Measurements from ENCODE around the gene BMPER.

BMPER gene

DNA sequence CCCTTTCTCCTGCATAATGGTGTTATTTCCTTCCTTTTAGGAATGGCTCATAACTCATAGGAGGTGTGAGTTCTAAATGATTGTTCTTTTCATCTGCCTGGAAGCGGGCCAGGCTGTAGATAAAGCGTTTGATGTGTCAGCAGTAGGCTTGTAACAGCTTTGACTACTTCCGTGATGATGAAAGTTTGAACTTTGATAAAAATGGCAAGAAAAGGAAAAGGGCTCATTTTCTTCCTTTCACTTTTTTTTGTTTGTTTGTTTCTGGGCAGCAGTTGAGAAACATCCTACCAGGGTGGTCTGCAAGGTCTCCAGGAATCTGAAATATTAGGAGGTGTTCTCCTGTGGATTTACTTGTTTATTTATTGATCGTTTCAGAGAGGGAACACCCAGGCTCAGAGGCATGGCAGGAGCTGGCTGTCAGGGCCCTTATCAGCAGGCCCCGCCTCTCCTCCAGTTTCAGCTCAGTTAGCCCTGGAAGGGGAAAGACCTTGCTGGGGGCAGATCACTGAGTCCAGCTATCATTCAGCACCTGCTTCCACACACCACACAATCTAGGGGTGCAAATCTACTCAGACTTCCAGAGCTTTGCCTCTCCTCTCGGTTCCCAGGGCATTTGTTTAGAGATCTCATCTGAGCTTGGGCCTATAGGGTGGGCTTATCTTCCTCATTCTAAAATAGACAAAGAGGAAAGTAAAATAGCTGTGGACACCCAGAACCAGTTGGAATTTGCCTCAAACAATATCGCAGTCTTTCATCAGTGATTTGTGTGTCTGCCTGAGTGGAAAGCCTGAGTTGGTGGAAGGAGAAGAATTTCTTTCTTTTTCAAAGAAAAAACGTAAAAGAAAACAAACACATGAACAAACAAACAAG is 130.9 kb downstream of the BMPER start:
- no peak for DNase-seq

DNA sequence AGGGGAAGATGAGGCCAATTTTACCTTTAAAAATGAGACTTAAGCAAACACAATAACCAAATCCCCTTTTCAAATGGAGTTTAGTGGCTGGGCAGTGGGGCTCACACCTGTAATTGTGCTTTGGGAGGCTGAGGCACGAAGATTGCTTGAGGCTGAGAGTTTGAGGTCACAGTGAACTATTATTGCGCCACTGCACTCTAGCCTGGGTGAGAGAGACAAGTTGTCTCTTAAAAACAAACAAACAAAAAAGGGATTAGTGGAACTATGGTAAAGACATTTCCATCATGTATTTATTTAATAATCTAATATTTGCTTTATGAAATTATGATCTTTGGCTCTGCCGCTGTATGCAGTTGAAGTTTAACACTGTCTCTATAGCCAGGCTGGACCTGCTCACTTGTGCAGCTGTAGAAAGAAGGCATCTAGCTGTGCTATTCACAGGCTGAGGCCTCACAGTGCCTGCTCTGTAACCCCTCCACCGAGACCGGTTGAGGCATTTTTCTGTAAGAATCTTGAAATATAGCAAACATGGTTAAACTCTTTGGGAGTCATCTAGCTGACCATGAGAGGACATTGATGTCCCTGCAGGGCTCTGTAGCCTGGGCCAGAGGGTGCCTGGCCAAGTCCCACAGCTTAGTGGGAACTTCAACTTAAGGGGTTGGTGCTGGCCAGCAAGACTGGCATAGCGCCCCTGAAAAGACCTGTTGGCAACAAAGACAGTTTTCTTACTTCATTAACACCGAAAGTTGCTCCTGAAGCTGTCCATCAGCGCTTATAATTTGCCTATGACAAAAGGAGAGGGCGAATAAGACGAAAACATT is 131.8 kb downstream of the BMPER start:
- DNase-seq: no peak

DNA sequence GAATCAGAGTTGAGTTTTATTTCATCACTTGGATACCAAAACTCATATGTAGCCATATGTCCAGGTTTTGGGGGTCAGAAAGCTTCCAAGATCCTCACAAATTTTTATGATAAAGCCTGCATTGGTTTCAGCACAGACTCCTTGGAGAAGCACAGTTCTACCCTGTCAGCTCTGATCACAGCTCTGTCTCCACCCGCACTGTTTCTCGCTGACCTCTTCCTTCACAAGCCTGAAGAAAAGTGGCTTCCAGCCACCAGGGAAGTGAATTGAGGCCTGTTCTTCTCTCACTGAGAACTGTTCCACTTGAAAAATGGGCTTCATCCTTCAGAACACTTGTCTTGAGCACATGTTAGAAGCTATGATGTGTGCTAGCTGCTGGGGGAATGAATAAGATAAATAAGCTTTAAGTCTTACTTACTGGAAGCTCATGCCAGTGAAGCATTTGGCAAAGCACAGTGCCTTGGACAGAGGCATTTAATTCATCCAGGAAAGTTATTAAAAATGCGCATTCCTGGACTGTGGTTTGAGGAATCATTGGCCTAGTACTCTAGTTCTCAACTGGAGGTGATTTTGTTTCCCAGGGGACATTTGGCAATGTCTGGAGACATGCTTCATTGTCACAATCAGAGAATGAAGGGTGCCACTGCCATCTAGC is 133.6 kb downstream of the BMPER start:
- no peak for DNase-seq

- no peak for DNase-seq
These were observed 136.4 kb downstream of the BMPER start for GRCh38 chr7:34041707-34042106.

DNA sequence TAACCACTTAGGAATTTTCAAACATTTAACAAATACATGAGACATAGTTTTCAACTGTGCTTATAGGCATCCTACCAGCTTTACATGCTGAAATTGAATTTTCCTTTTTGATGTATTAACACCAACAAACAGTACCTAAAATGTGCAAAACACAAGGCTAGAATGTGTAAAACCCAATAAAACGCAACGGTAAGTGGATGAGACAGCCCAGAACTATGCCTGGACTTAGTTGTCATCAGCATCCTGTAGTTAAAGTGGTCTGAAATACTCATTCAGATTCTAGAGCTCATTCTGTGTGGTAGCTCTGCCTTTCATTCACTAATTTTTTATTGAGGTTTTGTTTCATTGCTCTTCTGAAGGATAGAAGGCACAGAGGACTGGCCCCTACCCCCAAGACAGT is 137.1 kb downstream of the BMPER start:
- no peak for DNase-seq

DNA sequence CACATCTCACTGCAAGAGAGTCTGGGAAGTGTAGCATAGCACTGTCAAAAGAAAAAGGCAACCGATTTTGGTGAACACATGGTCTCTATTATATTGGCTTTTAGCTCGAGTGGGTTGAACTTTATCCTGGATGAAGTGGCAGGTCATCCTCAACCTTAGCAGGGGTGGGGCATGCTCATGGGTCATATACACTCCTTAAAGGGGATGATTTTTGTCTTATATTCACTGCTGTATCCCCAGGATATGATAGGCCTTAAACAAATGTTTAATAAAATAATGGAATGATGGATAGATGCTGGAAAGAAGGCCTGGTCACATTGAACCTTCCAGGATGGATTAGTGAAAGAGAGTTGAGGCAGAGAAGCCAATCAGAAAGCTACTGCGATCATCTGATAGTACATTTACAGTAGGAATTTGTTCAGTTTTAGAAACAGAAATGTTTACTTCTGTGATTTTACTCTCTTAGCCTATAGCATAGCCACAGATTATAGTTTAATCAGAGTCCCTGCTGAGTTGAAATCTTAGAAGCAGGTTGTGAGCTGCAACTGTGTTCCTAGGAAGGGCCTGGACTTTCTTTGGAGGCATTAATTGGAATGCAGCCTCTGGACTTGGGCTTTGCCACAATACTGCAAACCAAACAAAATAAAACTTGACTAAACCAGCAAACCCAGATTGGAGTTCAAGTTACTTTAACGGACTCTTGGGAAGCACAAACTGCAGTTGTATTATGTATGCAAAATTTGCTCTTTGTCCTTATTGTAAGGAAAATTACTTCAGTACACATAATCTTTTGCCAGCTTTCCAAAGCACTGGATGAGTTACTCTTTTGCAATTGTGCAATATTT is 138.3 kb downstream of the BMPER start:
- no peak for DNase-seq

GRCh38 chr7:34044306-34044643 is 138.9 kb downstream of the BMPER start:
- no peak for DNase-seq

DNA sequence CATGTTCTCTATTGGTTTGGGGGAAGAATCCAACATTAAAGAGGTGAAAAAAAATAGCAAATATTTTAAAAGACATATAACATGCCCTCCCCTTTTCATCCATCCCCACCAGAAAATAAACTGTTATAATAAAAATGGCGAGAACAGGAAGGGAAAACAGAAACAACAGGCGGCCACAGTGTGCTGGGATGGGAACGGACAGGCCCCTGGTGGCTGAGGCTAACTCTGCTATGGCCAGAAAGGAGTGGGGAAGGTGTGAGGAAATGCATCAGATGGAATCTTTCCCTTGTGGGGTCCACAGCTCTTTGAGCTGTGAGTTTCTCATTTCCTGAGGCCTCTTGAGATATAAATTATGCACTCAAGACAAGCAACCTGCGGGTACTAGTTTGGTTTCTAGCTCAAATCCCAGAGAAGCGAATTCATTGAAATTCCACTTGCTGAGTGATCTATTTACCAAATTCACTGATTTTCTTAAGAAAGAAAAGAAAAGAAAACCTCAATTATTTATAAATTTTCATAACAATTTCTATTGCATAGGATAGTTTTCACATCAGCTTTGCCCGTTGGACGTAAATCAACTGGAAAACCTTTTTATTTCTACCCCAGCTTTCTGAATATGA is 139.5 kb downstream of the BMPER start:
- no peak for DNase-seq

DNA sequence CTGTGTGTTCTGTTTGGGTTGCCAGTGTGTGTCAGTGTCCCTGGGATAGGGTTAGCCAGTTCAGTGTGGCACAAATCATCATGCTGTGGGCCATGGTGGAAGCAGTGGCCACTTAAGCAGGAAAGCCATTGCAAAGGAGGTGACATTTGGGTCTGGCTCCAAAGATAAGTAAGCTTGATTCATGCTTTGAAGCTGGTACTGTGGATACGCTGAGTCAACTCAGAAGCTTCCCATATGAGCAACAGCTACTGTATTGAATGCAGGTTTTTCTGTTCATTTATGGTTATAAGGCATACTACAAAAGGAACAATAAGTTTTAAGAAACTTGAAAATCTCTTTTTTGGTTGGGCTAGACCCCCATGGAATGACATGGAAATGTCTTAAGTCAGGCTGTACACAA is 143.1 kb downstream of the BMPER start:
- no peak for DNase-seq

DNA sequence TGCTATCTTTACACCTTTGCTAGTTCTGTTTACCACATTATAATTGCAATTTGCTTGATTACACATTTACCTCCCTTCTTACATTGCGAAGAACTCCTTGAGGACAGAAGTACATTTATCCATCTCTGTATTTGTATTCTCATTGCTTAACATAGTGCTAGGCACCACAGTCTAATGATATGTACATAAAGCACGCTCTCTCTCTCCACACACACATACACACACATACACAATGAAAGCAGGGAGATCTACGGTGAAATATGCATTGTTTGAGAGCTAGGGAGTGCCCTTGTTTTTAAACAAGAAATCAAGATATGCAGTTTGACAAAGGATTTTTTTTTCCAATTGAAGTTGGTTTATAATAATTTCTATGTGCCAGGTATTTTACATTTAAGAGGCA is 148.7 kb downstream of the BMPER start:
- DNase-seq: no peak

GRCh38 chr7:34057136-34057535 is 151.8 kb downstream of the BMPER start:
- DNase-seq: no peak

DNA sequence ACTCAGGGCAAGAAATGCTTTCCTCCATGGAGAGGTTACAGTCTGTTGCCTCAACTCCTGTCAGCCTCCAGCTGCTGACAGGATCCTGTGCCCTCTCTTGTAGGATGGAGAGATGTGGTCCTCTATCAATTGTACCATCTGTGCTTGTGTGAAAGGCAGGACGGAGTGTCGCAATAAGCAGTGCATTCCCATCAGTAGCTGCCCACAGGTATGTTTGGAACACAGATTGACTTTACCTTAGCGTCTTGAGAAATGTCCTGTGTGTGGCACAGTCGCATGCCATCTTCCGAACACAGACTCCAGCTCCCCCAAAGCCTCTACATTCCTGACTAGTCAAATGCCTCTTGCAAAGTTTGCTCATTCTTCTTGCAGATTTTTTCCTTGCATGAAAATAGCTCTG is 152.6 kb downstream of the BMPER start:
- DNase-seq: no peak

- no peak for DNase-seq
These were observed 153.4 kb downstream of the BMPER start for GRCh38 chr7:34058801-34059135.

DNA sequence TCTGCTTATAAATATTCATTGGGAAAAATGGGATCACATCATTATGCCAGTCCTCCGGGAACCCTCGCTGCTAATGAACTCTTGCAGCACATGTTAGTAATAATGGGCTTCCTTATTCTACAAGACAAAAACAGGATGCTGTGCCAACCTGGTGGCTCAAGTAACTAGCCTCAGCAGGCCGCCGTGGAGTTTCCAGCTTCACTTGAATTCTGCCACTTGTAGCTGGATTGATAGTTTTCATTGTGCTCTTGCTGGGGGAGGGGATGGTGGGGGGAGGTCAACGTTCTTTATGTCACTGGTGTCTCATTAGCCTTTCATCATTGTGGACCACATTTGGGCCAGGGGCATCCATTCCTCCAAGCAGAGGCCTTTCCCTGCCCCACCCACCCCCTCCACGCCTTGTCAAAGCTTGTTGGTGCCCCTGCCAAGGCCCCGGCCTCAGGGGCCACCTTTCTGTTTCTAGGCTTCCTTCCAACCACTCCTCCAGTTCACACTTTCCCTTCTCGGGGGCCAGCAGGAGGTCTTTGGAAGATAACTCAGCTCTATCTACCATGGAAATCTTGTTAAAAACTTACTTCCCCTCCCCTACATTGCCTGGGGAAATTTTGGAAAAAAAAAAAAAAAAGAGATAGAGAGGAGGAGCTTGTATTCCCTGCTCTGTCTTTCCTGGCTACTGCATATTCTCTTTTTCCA is 153.9 kb downstream of the BMPER start:
- no peak for DNase-seq

DNA sequence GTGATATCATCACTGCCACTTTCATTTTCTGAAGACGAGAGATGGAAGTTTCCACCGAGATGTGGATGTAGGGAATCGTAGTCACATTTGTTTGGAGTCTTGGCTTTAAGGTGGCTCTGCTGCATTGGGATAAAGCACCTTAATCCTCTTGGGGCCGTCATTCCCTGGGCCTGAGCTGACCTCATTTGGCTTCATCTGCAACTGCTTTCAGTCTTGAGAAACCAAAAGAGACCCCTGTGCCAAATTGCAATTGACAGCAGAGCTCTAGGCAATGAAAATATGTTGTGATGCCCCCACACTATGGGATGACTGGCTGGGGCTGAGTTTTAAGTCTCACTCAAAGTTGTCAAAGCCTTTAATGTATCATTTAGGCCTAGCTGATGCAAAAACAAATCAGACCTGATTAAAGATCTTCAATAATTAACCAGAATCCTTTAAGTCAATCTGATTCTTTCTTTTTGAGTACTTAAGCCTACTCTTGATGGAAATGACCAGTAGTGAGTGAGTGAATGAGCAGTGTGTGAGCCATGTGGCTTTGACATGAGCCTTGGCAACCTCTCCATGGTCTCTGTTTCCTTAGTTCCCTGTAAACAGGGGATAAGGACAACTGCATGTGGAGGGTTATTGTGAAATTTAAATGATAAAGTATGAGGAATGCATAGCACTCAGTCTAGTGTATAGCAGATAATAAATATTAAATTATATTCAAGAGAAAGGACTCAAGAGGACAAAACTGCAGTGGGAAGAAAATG is 155.0 kb downstream of the BMPER start:
- no peak for DNase-seq

DNA sequence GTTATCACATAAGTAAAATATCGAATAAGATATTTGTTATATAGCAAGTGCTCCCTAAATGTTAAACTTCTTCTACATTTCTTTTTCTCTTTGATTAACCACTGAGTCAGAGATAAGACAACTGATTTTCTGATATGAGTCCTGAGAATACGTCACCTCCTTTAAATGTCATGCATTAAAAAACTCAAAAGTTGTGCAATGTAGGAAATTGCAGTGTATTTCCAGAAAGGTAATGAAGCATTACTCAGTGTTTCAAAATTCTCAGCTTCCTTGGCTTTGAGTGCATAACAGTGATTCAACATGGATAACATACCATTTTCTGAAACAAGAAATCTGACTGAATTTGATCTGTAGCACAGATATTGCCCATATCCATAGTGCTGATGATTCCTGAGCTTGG is 155.8 kb downstream of the BMPER start:
- no peak for DNase-seq

GRCh38 chr7:34062341-34062740 is 157.0 kb downstream of the BMPER start:
- no peak for DNase-seq

- DNase-seq: no peak
These were observed 157.5 kb downstream of the BMPER start for GRCh38 chr7:34062826-34063225.

- DNase-seq: no peak
These were observed 159.3 kb downstream of the BMPER start for GRCh38 chr7:34064519-34065158.

DNA sequence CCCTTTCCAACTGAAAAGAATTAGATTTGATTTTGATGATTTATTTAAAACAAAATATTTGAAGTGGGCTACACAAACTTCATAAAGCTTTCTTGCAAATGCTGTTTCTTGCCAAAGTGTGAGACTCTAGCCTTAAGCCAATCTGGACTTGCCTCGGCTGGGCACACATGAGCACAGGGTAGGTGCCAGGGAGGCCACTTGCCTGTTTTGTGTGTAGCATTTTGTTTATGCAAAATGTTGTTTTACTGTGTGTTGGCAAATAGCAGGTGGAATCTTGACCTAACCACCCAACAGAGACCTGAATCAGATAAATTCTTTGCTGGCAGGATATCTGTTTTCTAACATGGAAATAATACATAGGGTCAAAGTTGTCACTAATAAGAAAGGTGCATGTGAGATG is 161.1 kb downstream of the BMPER start:
- no peak for DNase-seq

All from AML-193 (cell line).